KMS-11 (cell line): Measurements from ENCODE around the gene RPRD1B.
"Not testable (repeated sequence)": the region's sequence is repeated elsewhere in the genome, so short reads cannot be mapped to it uniquely, and the experiment has no call there.

Source experiments
- H2AFZ ChIP-seq: fragments of 200-600 bp; sonication (generic); 2 replicates; pipeline ENCODE4 v1.6.1; 2016; ENCODE audit warnings: antibody characterized with exemption, mixed run types, low read depth
- H3K27ac ChIP-seq: fragments of 200-600 bp; sonication (generic); 2 replicates; pipeline ENCODE4 v1.6.1; 2016; ENCODE audit warnings: mild to moderate bottlenecking, mixed run types
- H3K27me3 ChIP-seq: fragments of 200-600 bp; sonication (generic); 2 replicates; pipeline ENCODE4 v1.6.1; 2017; ENCODE audit warnings: mild to moderate bottlenecking, low read depth, mixed run types, moderate library complexity; ENCODE audit not compliant: insufficient read depth
- H3K36me3 ChIP-seq: fragments of 200-600 bp; sonication (generic); 2 replicates; pipeline ENCODE4 v1.6.1; 2017; ENCODE audit warnings: mild to moderate bottlenecking, mixed run types; ENCODE audit not compliant: insufficient read depth
- H3K4me1 ChIP-seq: fragments of 200-600 bp; sonication (generic); 2 replicates; pipeline ENCODE4 v1.6.1; 2016; ENCODE audit warnings: mild to moderate bottlenecking, low read depth, mixed run types; ENCODE audit not compliant: poor library complexity, severe bottlenecking
- H3K4me2 ChIP-seq: fragments of 200-600 bp; sonication (generic); 2 replicates; pipeline ENCODE4 v1.7.0; 2016; ENCODE audit warnings: mild to moderate bottlenecking, mixed run types
- H3K4me3 ChIP-seq: fragments of 200-600 bp; sonication (generic); IDR thresholded peaks from 2 replicates; pipeline ENCODE4 v1.6.1; 2017; ENCODE audit warnings: low read depth, low read length, mixed read lengths; ENCODE audit not compliant: insufficient read depth
- H3K79me2 ChIP-seq: fragments of 200-600 bp; sonication (generic); 2 replicates; pipeline ENCODE4 v1.6.1; 2016; ENCODE audit warnings: low read depth, mixed run types; ENCODE audit not compliant: insufficient read depth
- H3K9ac ChIP-seq: fragments of 200-600 bp; sonication (generic); 2 replicates; pipeline ENCODE4 v1.6.1; 2016; ENCODE audit warnings: mild to moderate bottlenecking, mixed run types
- H4K20me1 ChIP-seq: fragments of 200-600 bp; sonication (generic); 2 replicates; pipeline ENCODE4 v1.6.1; 2016; ENCODE audit warnings: mild to moderate bottlenecking, mixed run types; ENCODE audit not compliant: insufficient read depth
- TF ChIP-seq, protein P1 (sequence below): fragments of 200-600 bp; sonication (generic); conservative IDR thresholded peaks from 2 replicates; pipeline ENCODE4 v1.6.1; 2017; ENCODE audit warnings: low read depth, mild to moderate bottlenecking, antibody characterized with exemption, low read length, moderate library complexity, mixed read lengths

Gene RPRD1B

DNA sequence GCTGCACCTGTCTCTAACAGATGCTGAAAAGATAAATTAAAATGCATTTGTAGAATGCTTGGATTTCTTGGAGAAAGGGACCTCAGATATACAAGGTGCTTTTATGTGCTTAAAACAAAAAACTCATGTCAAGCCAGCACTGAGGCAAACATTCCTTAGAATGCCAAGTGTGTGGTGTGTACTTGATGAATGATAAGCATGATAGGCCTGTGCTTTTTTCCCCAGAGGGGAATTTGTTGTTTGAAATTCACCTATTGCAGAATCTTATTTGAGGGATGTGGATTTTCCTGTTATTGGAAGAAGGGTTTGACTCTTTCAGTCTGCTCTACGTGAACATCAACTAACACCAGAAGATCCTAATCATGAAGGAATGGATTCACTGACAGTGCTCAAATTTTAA, 29.1 kb upstream of the RPRD1B start:
- Histone ChIP-seq H3K4me3 (no peak overlapping the region), H2AFZ (no peak overlapping the region), H3K4me1 (no peaks in the 10 kb centered on the region), H3K79me2 (peaks cover 7% of the 10 kb centered on the region; the same call in 1 of the 2 replicates), H3K9ac (no peak overlapping the region), H3K27ac (no peak overlapping the region), H4K20me1 (no peaks in the 10 kb centered on the region), H3K4me2 (no peak overlapping the region), H3K27me3 (no peaks in the 10 kb centered on the region), H3K36me3 (no peaks in the 10 kb centered on the region)
- TF ChIP-seq, protein P1, sequence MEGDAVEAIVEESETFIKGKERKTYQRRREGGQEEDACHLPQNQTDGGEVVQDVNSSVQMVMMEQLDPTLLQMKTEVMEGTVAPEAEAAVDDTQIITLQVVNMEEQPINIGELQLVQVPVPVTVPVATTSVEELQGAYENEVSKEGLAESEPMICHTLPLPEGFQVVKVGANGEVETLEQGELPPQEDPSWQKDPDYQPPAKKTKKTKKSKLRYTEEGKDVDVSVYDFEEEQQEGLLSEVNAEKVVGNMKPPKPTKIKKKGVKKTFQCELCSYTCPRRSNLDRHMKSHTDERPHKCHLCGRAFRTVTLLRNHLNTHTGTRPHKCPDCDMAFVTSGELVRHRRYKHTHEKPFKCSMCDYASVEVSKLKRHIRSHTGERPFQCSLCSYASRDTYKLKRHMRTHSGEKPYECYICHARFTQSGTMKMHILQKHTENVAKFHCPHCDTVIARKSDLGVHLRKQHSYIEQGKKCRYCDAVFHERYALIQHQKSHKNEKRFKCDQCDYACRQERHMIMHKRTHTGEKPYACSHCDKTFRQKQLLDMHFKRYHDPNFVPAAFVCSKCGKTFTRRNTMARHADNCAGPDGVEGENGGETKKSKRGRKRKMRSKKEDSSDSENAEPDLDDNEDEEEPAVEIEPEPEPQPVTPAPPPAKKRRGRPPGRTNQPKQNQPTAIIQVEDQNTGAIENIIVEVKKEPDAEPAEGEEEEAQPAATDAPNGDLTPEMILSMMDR: no peak

GRCh38 chr20:38005903-38006302, 27.6 kb upstream of the RPRD1B start:
- Histone ChIP-seq H3K27me3 (no peaks in the 10 kb centered on the region), H2AFZ (no peak overlapping the region), H3K9ac (no peak overlapping the region), H3K4me2 (no peak overlapping the region), H3K4me1 (no peaks in the 10 kb centered on the region), H3K27ac (no peak overlapping the region), H3K4me3 (no peak overlapping the region), H4K20me1 (no peaks in the 10 kb centered on the region), H3K36me3 (no peaks in the 10 kb centered on the region), H3K79me2 (peaks cover 22% of the 10 kb centered on the region)
- TF ChIP-seq, protein P1: no peak

DNA sequence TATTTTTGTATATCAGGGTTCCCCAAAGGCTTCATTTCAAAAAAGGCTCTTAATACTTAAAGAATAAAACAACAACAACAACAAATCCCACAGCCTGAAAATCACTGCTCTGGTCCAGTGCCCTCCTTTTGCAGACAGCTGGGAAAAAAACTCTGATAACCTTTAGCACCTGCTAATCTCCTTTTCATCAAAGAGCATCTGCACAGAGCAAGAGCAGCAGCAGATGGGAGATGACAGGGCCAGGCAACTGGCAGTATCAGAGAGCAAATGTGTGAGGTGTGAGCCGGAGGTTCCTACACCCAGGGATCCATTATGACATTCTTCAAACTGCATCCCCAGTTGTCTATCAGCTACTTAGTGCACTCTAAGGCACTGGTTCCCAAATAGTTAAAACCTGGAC, 26.0 kb upstream of the RPRD1B start:
- H2AFZ ChIP-seq: no peak overlapping the region
- H3K36me3 ChIP-seq: no peaks in the 10 kb centered on the region; the same call in 1 of the 2 replicates
- no peaks in the 10 kb centered on the region for H3K27me3 ChIP-seq
- TF ChIP-seq, protein P1: no peak
- H3K79me2 ChIP-seq: peaks cover 22% of the 10 kb centered on the region
- no peaks in the 10 kb centered on the region for H4K20me1 ChIP-seq
- no peak overlapping the region for H3K9ac ChIP-seq
- H3K4me2 ChIP-seq: no peak overlapping the region
- no peak overlapping the region for H3K27ac ChIP-seq
- H3K4me1 ChIP-seq: no peaks in the 10 kb centered on the region
- H3K4me3 ChIP-seq: no peak overlapping the region

DNA sequence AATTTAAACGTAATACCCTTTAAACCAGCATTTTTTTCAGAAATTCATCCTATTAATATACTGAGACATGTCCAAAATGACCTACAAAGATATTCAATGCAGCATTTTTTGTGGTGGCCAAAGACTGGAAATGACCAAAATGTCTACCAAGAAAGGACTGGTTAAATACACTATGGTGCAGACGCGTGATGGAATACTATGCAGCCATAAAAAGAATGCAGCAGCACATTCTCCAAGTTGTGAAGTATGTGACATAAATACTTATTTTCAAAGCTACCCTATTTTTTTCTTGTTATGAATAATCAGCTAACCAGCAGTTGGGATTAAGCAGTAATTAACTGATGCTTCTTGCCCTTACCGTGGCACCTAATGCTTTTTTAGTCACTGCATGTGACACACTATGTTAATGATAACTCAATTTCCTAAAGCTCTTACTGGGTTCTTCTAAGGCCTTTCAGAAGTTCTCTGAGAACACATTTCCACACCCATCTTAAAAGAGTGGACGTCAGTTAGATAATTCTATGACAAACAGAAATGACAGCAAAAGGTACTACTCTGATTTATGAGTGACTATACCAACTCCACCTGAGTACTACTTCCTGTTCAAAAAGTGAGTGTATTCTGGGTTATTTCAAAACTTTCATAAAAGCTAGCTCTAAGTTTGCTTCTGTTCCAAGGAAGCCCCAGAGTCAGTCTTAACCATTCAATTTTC, 25.2 kb upstream of the RPRD1B start:
- H3K27ac ChIP-seq: no peak overlapping the region
- no peaks in the 10 kb centered on the region for H4K20me1 ChIP-seq
- no peak overlapping the region for H2AFZ ChIP-seq
- H3K9ac ChIP-seq: no peak overlapping the region
- peaks cover 22% of the 10 kb centered on the region for H3K79me2 ChIP-seq
- H3K4me3 ChIP-seq: no peak overlapping the region
- no peaks in the 10 kb centered on the region for H3K27me3 ChIP-seq
- TF ChIP-seq, protein P1: no peak
- no peaks in the 10 kb centered on the region for H3K4me1 ChIP-seq
- H3K36me3 ChIP-seq: no peaks in the 10 kb centered on the region; the same call in 1 of the 2 replicates
- no peak overlapping the region for H3K4me2 ChIP-seq

DNA sequence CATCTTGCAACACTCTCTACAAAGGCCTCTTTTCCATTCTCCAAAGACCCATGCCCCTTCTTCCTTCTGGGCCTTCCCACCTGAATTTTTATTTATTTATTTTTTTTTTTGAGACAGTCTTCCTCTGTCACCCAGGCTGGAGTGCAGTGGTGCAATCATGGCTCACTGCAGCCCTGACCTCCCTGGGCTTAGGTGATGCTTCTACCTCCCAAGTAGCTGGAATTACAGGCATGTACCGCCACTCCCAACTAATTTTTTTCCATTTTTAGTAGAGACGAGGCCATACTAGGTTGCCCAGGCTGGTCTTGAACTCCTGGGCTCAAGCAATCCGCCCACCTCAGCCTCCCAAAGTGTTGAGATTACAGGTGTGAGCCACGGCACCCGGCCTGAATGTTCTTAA, 24.1 kb upstream of the RPRD1B start:
- H3K27ac ChIP-seq, H3K4me1 ChIP-seq, H3K4me2 ChIP-seq, H3K36me3 ChIP-seq, H3K9ac ChIP-seq, H2AFZ ChIP-seq, H3K4me3 ChIP-seq, H4K20me1 ChIP-seq, H3K27me3 ChIP-seq: not testable (repeated sequence)
- H3K79me2 ChIP-seq: peaks cover 22% of the 10 kb centered on the region
